Mucosa of stomach (tissue), 1 donor: ENCODE measurements around the gene ERGIC1.

Experiments
- H3K27me3 ChIP-seq: one replicate; pipeline ENCODE4 v1.7.0; 2013; ENCODE audit warnings: mild to moderate bottlenecking, low read length; ENCODE audit not compliant: control insufficient read depth, insufficient read depth
- H3K36me3 ChIP-seq: one replicate; pipeline ENCODE4 v1.7.0; 2013; ENCODE audit warnings: low read length; ENCODE audit not compliant: control insufficient read depth, insufficient read depth
- H3K4me1 ChIP-seq: one replicate; pipeline ENCODE4 v1.7.0; 2013; ENCODE audit warnings: mild to moderate bottlenecking, low read length; ENCODE audit not compliant: control insufficient read depth, insufficient read depth
- H3K4me3 ChIP-seq: one replicate; pipeline ENCODE4 v1.7.0; 2013; ENCODE audit warnings: low read length
- H3K9ac ChIP-seq: one replicate; pipeline ENCODE4 v1.7.0; 2013; ENCODE audit warnings: mild to moderate bottlenecking, low read length, moderate library complexity
- H3K9me3 ChIP-seq: one replicate; pipeline ENCODE4 v1.7.0; 2013; ENCODE audit warnings: mild to moderate bottlenecking, low read length, moderate library complexity; ENCODE audit not compliant: control insufficient read depth
- donor health status: Pancreatic carcinoma.

ERGIC1 gene

GRCh38 chr5:172907657-172908056 lies 73.6 kb downstream of the ERGIC1 start:
- Histone ChIP-seq H3K27me3 (no peaks in the 10 kb centered on the region), H3K4me1 (peaks cover 37% of the 10 kb centered on the region), H3K36me3 (no peaks in the 10 kb centered on the region)

GRCh38 chr5:172908662-172909061 lies 74.6 kb downstream of the ERGIC1 start:
- H3K27me3 ChIP-seq: no peaks in the 10 kb centered on the region
- H3K4me1 ChIP-seq: peaks cover 30% of the 10 kb centered on the region
- no peaks in the 10 kb centered on the region for H3K9me3 ChIP-seq
- H3K4me3 ChIP-seq: no peak overlapping the region
- H3K36me3 ChIP-seq: no peaks in the 10 kb centered on the region
- no peak overlapping the region for H3K9ac ChIP-seq

More at GRCh38 chr5:172907657-172908056, 73.6 kb downstream of the ERGIC1 start:
- no peak overlapping the region for H3K9ac ChIP-seq
- H3K9me3 ChIP-seq: no peaks in the 10 kb centered on the region
- no peak overlapping the region for H3K4me3 ChIP-seq

GRCh38 chr5:172909931-172910502 lies 76.0 kb downstream of the ERGIC1 start:
- H3K27me3 ChIP-seq: no peaks in the 10 kb centered on the region
- peaks cover 16% of the 10 kb centered on the region for H3K4me1 ChIP-seq
- peaks cover 9% of the 10 kb centered on the region for H3K36me3 ChIP-seq
- H3K9ac ChIP-seq: no peak overlapping the region
- H3K9me3 ChIP-seq: no peaks in the 10 kb centered on the region
- H3K4me3 ChIP-seq: no peak overlapping the region

GRCh38 chr5:172910828-172911627 lies 77.0 kb downstream of the ERGIC1 start:
- H3K4me1 ChIP-seq: peaks cover 6% of the 10 kb centered on the region
- H3K36me3 ChIP-seq: peaks cover 15% of the 10 kb centered on the region
- no peaks in the 10 kb centered on the region for H3K9me3 ChIP-seq
- H3K4me3 ChIP-seq: no peak overlapping the region
- H3K27me3 ChIP-seq: no peaks in the 10 kb centered on the region
- H3K9ac ChIP-seq: no peak overlapping the region

- peaks cover 19% of the 10 kb centered on the region for H3K36me3 ChIP-seq
These were observed 77.5 kb downstream of the ERGIC1 start for GRCh38 chr5:172911628-172911880.

GRCh38 chr5:172911976-172912375 lies 77.9 kb downstream of the ERGIC1 start:
- Histone ChIP-seq H3K4me1 (no peaks in the 10 kb centered on the region), H3K9ac (no peak overlapping the region), H3K36me3 (peaks cover 19% of the 10 kb centered on the region), H3K27me3 (no peaks in the 10 kb centered on the region), H3K4me3 (no peak overlapping the region), H3K9me3 (no peaks in the 10 kb centered on the region)

More at GRCh38 chr5:172911628-172911880, 77.5 kb downstream of the ERGIC1 start:
- Histone ChIP-seq H3K27me3 (no peaks in the 10 kb centered on the region), H3K9me3 (no peaks in the 10 kb centered on the region), H3K9ac (no peak overlapping the region), H3K4me3 (no peak overlapping the region), H3K4me1 (peaks cover under 1% of the 10 kb centered on the region)

- Histone ChIP-seq H3K27me3 (no peaks in the 10 kb centered on the region), H3K9ac (no peak overlapping the region), H3K4me3 (no peak overlapping the region), H3K36me3 (peaks cover 19% of the 10 kb centered on the region), H3K4me1 (peaks cover 4% of the 10 kb centered on the region), H3K9me3 (no peaks in the 10 kb centered on the region)
These were observed 79.2 kb downstream of the ERGIC1 start for GRCh38 chr5:172913117-172913850.

- Histone ChIP-seq H3K4me3 (no peak overlapping the region), H3K9ac (no peak overlapping the region), H3K36me3 (peaks cover 33% of the 10 kb centered on the region), H3K4me1 (peaks cover 13% of the 10 kb centered on the region), H3K9me3 (no peaks in the 10 kb centered on the region), H3K27me3 (no peaks in the 10 kb centered on the region)
These were observed 81.5 kb downstream of the ERGIC1 start for GRCh38 chr5:172915514-172915913.

GRCh38 chr5:172918421-172919371 lies 84.6 kb downstream of the ERGIC1 start:
- Histone ChIP-seq H3K36me3 (peaks cover 41% of the 10 kb centered on the region), H3K9ac (no peak overlapping the region), H3K9me3 (no peaks in the 10 kb centered on the region), H3K27me3 (no peaks in the 10 kb centered on the region), H3K4me1 (peaks cover 13% of the 10 kb centered on the region), H3K4me3 (no peak overlapping the region)

- H3K36me3 ChIP-seq: peaks cover 35% of the 10 kb centered on the region
- no peaks in the 10 kb centered on the region for H3K27me3 ChIP-seq
- peaks cover 13% of the 10 kb centered on the region for H3K4me1 ChIP-seq
- H3K9me3 ChIP-seq: no peaks in the 10 kb centered on the region
- no peak overlapping the region for H3K9ac ChIP-seq
- H3K4me3 ChIP-seq: no peak overlapping the region
These were observed 85.7 kb downstream of the ERGIC1 start for GRCh38 chr5:172919525-172920446.

GRCh38 chr5:172920447-172920849 lies 86.4 kb downstream of the ERGIC1 start:
- no peak overlapping the region for H3K9ac ChIP-seq

More at GRCh38 chr5:172920447-172920849, 86.4 kb downstream of the ERGIC1 start:
- Histone ChIP-seq H3K27me3 (no peaks in the 10 kb centered on the region), H3K36me3 (peaks cover 31% of the 10 kb centered on the region), H3K4me3 (no peak overlapping the region), H3K9me3 (no peaks in the 10 kb centered on the region), H3K4me1 (peaks cover 13% of the 10 kb centered on the region)
